PC-9 (cell line): ENCODE results near the gene POLR2A.

ENCODE experiments used
- CTCF ChIP-seq: fragments of 200-600 bp; sonication (generic); conservative IDR thresholded peaks from 2 replicates; pipeline ENCODE4 v1.6.1; 2017; ENCODE audit warnings: mixed run types, antibody characterized with exemption, mild to moderate bottlenecking, moderate library complexity
- EZH2 ChIP-seq: fragments of 200-600 bp; sonication (generic); IDR thresholded peaks from 2 replicates; pipeline ENCODE4 v1.8.0; 2017; ENCODE audit warnings: antibody characterized with exemption, low read depth

- TF ChIP-seq CTCF (no peak), EZH2 (no peak)
Measured at GRCh38 chr17:7439462-7440112, 44.6 kb upstream of the POLR2A start, which contains the start of gene FGF11.
